K562 (cell line): ENCODE measurements around the gene PHF1. TPM values are rescaled to one million over a fixed set of nuclear protein-coding genes. Genes with fewer than 3 reads are reported as not detected.

Experiments
- ARID1B ChIP-seq: fragments of 450-650 bp; IDR thresholded peaks from 2 replicates; pipeline ENCODE4 v1.6.1; 2016; ENCODE audit warnings: antibody characterized with exemption, mild to moderate bottlenecking, inconsistent platforms
- ARNT ChIP-seq, 2 experiments: fragments of 450-650 bp; IDR thresholded peaks; 2 replicates each; pipeline ENCODE4 v1.6.1; 2016; ENCODE audit warnings: mild to moderate bottlenecking in 1 of 2
- CBFA2T2 ChIP-seq: fragments of 450-650 bp; conservative IDR thresholded peaks from 2 replicates; pipeline ENCODE4 v1.6.1; 2017; ENCODE audit warnings: mild to moderate bottlenecking
- COPS2 ChIP-seq: fragments of 450-650 bp; conservative IDR thresholded peaks from 2 replicates; pipeline ENCODE4 v1.6.1; 2016; ENCODE audit warnings: mild to moderate bottlenecking, moderate library complexity
- CTBP1 ChIP-seq: fragments of 450-650 bp; IDR thresholded peaks from 2 replicates; pipeline ENCODE4 v1.6.1; 2016; ENCODE audit warnings: borderline replicate concordance
- FOXK2 ChIP-seq, 2 experiments: fragments of 450-650 bp; IDR thresholded peaks in 1 of 2; conservative IDR thresholded peaks in 1 of 2; 2 replicates each; pipeline ENCODE4 v1.6.1; 2016; ENCODE audit warnings: low read depth in 2 of 2, mild to moderate bottlenecking in 1 of 2
- HDAC1 ChIP-seq, 2 experiments: fragments of 450-650 bp; IDR thresholded peaks; 2 replicates each; pipeline ENCODE4 v1.6.1; 2016 to 2017; ENCODE audit warnings: inconsistent platforms in 1 of 2, mild to moderate bottlenecking in 1 of 2, moderate library complexity in 1 of 2
- LCOR ChIP-seq: sonication (generic); formaldehyde crosslinking; IDR thresholded peaks from 2 replicates; pipeline ENCODE4 v1.8.0; 2022; ENCODE audit warnings: mild to moderate bottlenecking, missing genetic modification reagents
- MTA2 ChIP-seq: fragments of 450-650 bp; IDR thresholded peaks from 2 replicates; pipeline ENCODE4 v1.6.1; 2016; ENCODE audit warnings: low read depth
- NBN ChIP-seq: fragments of 450-650 bp; IDR thresholded peaks from 2 replicates; pipeline ENCODE4 v1.6.1; 2016; ENCODE audit warnings: low read depth, mild to moderate bottlenecking
- PKNOX1 ChIP-seq: fragments of 450-650 bp; IDR thresholded peaks from 2 replicates; pipeline ENCODE4 v1.6.1; 2016
- RAD21 ChIP-seq, 2 experiments: fragments of 250-450 bp in 1 of 2; fragments of 450-650 bp in 1 of 2; sonication (Bioruptor Pico) in 1 of 2; formaldehyde crosslinking in 1 of 2; IDR thresholded peaks in 1 of 2; conservative IDR thresholded peaks in 1 of 2; 2 replicates each; pipeline versions ENCODE4 v1.4.0 to v1.8.0; 2020 to 2022; ENCODE audit warnings: mild to moderate bottlenecking in 2 of 2, moderate library complexity in 1 of 2
- RBM17 ChIP-seq: fragments of 200-400 bp; formaldehyde crosslinking; IDR thresholded peaks from 2 replicates; pipeline ENCODE4 v1.6.1; 2017; ENCODE audit warnings: low read depth, mild to moderate bottlenecking, low read length, borderline replicate concordance
- SMARCA4 ChIP-seq: fragments of 450-650 bp; IDR thresholded peaks from 2 replicates; pipeline ENCODE4 v1.6.1; 2016
- ZNF444 ChIP-seq: fragments of 250-450 bp; sonication (Bioruptor Pico); IDR thresholded peaks from 2 replicates; pipeline ENCODE4 v1.4.0; 2020; ENCODE audit warnings: mild to moderate bottlenecking, moderate library complexity
- polyA plus RNA-seq, 8 experiments: library from polyadenylated mRNA; depleted of rRNA in 4 of 8; stranded (reverse) in 5 of 8; unstranded in 3 of 8; fragments of >200 nt; fragmentation: Nextera tagmentation in 2 of 8; fragmentation: Illumina TruSeq in 1 of 8; extraction: Ambion mirVana in 2 of 8; extraction: Trizol in 1 of 8; gene quantifications; 2 replicates each; pipeline versions ENCODE4 v1.2.1 to v1.2.3, GENCODE V29; 2011 to 2014; ENCODE audit warnings: inconsistent platforms in 1 of 8, missing spikeins in 1 of 8
- total RNA-seq, 7 experiments: library from RNA; depleted of rRNA in 6 of 7; stranded (reverse); fragments of >200 nt in 6 of 7; fragmentation: Illumina TruSeq in 2 of 7; extraction: Trizol in 2 of 7; gene quantifications; 2 replicates each; pipeline versions ENCODE4 v1.2.1 to v1.2.3, GENCODE V29; 2011 to 2021; ENCODE audit warnings: low replicate concordance in 1 of 7
- TF ChIP-seq, protein P1 (sequence below), 2 experiments: fragments of 450-650 bp; formaldehyde crosslinking in 1 of 2; IDR thresholded peaks; 2 replicates each; pipeline versions ENCODE4 v1.4.0 to v1.6.1; 2014 to 2020; ENCODE audit warnings: mild to moderate bottlenecking in 2 of 2, borderline replicate concordance in 1 of 2, low read depth in 1 of 2
- TF ChIP-seq, protein P2 (sequence below): fragments of 200-800 bp; sonication (Bioruptor generic); IDR thresholded peaks from 2 replicates; pipeline ENCODE4 v1.6.1; 2017; ENCODE audit warnings: missing genetic modification characterization, missing compliant biosample characterization

The PHF1 gene
- total and polyA plus RNA-seq, 9 of the 15 experiments (the other 6 are each of a cell fraction or from before 2014, with no cell fraction given), result 3.7 to 64.2 (median 33.7) TPM

DNA sequence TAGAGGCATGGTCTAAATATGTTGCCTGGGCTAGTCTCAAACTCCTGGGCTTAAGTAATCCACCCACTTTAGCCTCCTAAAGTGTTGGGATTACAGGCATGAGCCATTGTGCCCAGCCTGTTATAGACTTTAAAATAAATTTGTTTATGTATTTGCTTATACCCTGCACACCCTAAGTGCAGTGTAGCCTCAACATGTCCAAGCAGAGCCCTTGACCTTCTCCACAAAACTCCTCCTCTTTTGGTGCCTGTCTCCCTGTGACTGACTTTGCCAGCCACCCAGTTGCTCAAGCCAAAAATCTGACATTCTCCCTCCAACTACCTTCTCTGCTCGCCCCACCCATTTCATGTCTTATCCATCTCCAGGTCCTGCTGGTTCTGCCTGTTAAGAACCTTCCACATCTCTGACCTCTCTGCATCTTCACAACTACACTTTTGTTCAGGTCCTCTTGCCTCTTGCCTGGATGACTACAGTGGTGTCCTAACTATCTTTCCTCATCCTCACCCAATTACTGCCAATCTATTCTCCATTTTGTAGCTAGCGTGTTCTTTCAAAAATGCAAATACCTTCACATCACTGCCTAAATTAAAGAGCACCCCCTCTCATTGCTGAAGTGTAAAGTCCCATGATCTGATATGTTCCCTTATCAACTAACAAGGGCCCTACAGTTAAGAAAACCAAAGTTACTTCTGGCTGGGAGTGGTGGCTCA is 30.4 kb upstream of the PHF1 start (continued):
- TF ChIP-seq, protein P1, sequence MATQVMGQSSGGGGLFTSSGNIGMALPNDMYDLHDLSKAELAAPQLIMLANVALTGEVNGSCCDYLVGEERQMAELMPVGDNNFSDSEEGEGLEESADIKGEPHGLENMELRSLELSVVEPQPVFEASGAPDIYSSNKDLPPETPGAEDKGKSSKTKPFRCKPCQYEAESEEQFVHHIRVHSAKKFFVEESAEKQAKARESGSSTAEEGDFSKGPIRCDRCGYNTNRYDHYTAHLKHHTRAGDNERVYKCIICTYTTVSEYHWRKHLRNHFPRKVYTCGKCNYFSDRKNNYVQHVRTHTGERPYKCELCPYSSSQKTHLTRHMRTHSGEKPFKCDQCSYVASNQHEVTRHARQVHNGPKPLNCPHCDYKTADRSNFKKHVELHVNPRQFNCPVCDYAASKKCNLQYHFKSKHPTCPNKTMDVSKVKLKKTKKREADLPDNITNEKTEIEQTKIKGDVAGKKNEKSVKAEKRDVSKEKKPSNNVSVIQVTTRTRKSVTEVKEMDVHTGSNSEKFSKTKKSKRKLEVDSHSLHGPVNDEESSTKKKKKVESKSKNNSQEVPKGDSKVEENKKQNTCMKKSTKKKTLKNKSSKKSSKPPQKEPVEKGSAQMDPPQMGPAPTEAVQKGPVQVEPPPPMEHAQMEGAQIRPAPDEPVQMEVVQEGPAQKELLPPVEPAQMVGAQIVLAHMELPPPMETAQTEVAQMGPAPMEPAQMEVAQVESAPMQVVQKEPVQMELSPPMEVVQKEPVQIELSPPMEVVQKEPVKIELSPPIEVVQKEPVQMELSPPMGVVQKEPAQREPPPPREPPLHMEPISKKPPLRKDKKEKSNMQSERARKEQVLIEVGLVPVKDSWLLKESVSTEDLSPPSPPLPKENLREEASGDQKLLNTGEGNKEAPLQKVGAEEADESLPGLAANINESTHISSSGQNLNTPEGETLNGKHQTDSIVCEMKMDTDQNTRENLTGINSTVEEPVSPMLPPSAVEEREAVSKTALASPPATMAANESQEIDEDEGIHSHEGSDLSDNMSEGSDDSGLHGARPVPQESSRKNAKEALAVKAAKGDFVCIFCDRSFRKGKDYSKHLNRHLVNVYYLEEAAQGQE (IDR thresholded peaks at IDR 0.05; ENCODE audit: borderline replicate concordance), result 0 out of 2 replicates have a peak, but pooled peaks have one; percentile 11
- TF ChIP-seq, protein P1 (CRISPR knock-in tag; IDR thresholded peaks at IDR 0.05; ENCODE audit: low read depth), result no peak
- TF ChIP-seq HDAC1 (IDR thresholded peaks at IDR 0.05) (peak in 1 of 2 experiments; percentile 43; a peak in 1 of 4 replicates), ZNF444 (CRISPR knock-in tag) (no peak), LCOR (CRISPR knock-in tag) (peak; percentile 71; the same call in 1 of the 2 replicates), ARID1B (peak; percentile 82), MTA2 (0 out of 2 replicates have a peak, but pooled peaks have one; percentile 11), PKNOX1 (peak; percentile 64; the same call in 1 of the 2 replicates), SMARCA4 (0 out of 2 replicates have a peak, but pooled peaks have one; percentile 58), COPS2 (no peak), CTBP1 (peak; percentile 94), ARNT (IDR thresholded peaks at IDR 0.05) (peak in 1 of 2 experiments; percentile 45; a peak in 1 of 4 replicates), NBN (peak; percentile 68; the same call in 1 of the 2 replicates), RAD21 (CRISPR knock-in tag; conservative IDR thresholded peaks at IDR 0.05 in 1 of 2, IDR thresholded peaks at IDR 0.05 in 1 of 2) (0 out of 4 replicates have a peak, but pooled peaks of 1 of the 2 experiments have one; percentile 3), CBFA2T2 (peak; percentile 46), RBM17 (no peak), FOXK2 (conservative IDR thresholded peaks at IDR 0.05 in 1 of 2, IDR thresholded peaks at IDR 0.05 in 1 of 2; ENCODE audit: low read depth in 2 of 2) (peak in 1 of 2 experiments; percentile 76; a peak in 2 of 4 replicates)
- TF ChIP-seq, protein P2, sequence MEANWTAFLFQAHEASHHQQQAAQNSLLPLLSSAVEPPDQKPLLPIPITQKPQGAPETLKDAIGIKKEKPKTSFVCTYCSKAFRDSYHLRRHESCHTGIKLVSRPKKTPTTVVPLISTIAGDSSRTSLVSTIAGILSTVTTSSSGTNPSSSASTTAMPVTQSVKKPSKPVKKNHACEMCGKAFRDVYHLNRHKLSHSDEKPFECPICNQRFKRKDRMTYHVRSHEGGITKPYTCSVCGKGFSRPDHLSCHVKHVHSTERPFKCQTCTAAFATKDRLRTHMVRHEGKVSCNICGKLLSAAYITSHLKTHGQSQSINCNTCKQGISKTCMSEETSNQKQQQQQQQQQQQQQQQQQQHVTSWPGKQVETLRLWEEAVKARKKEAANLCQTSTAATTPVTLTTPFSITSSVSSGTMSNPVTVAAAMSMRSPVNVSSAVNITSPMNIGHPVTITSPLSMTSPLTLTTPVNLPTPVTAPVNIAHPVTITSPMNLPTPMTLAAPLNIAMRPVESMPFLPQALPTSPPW (CRISPR knock-in tag), result peak; percentile 33; the same call in 1 of the 2 replicates
